RWPE2 (cell line): ENCODE measurements around the gene TBX21.

Experiments used
- ATAC-seq: fragments of 200-7000 bp; cut with Tn5 transposase; 3 replicates; pipeline ENCODE4 v1.9.1; 2021; ENCODE audit warnings: low read depth
- DNase-seq: peaks from one replicate; pipeline ENCODE4 v3.0.0-alpha.2; 2020; ENCODE audit warnings: low spot score
- H3K27ac ChIP-seq: fragments of 450-650 bp; 2 replicates; pipeline ENCODE4 v1.5.1; 2017; ENCODE audit warnings: mild to moderate bottlenecking; ENCODE audit not compliant: poor library complexity, severe bottlenecking
- H3K27me3 ChIP-seq: fragments of 250-450 bp; sonication (Bioruptor Pico); 2 replicates; pipeline ENCODE4 v1.5.1; 2021; ENCODE audit warnings: mild to moderate bottlenecking, moderate library complexity; ENCODE audit not compliant: insufficient read depth, poor library complexity, severe bottlenecking
- H3K36me3 ChIP-seq: fragments of 250-450 bp; sonication (Bioruptor Pico); 2 replicates; pipeline ENCODE4 v1.5.1; 2020; ENCODE audit warnings: low read depth, mild to moderate bottlenecking, moderate library complexity
- H3K4me1 ChIP-seq: fragments of 250-450 bp; sonication (Bioruptor Pico); 2 replicates; pipeline ENCODE4 v1.5.1; 2021; ENCODE audit warnings: mild to moderate bottlenecking, moderate library complexity; ENCODE audit not compliant: insufficient read depth, poor library complexity, severe bottlenecking
- H3K4me3 ChIP-seq: fragments of 250-450 bp; sonication (Bioruptor Pico); 2 replicates; pipeline ENCODE4 v1.5.1; 2021; ENCODE audit warnings: mild to moderate bottlenecking, moderate library complexity; ENCODE audit not compliant: severe bottlenecking
- H3K9me3 ChIP-seq: fragments of 250-450 bp; sonication (Bioruptor Pico); 2 replicates; pipeline ENCODE4 v1.5.1; 2021; ENCODE audit warnings: mild to moderate bottlenecking, moderate library complexity; ENCODE audit not compliant: severe bottlenecking
- CTCF ChIP-seq: fragments of 450-650 bp; IDR thresholded peaks from one replicate; pipeline ENCODE4 v1.5.1; 2017; ENCODE audit warnings: mild to moderate bottlenecking, moderate library complexity; ENCODE audit not compliant: poor library complexity, severe bottlenecking

TBX21 gene

GRCh38 chr17:47692137-47692894 is 40.7 kb upstream of the TBX21 start:
- no peaks in the 10 kb centered on the region for H3K36me3 ChIP-seq
- no peak overlapping the region for H3K4me3 ChIP-seq
- peaks cover 5% of the 10 kb centered on the region for H3K4me1 ChIP-seq
- no peaks in the 10 kb centered on the region for H3K27me3 ChIP-seq
- H3K9me3 ChIP-seq = no peaks in the 10 kb centered on the region
- ATAC-seq (no peak), DNase-seq (no peak)
- no peak for TF ChIP-seq CTCF
- no peak overlapping the region for H3K27ac ChIP-seq

- Histone ChIP-seq H3K4me1 (peaks cover 5% of the 10 kb centered on the region), H3K4me3 (peak overlapping the region; percentile 71), H3K9me3 (no peaks in the 10 kb centered on the region), H3K27me3 (no peaks in the 10 kb centered on the region), H3K36me3 (no peaks in the 10 kb centered on the region), H3K27ac (peak overlapping the region; percentile 50)
- DNase-seq (no peak), ATAC-seq (no peak)
- no peak for TF ChIP-seq CTCF
These were observed 39.9 kb upstream of the TBX21 start for GRCh38 chr17:47692895-47693730.

GRCh38 chr17:47693731-47694580 is 39.1 kb upstream of the TBX21 start, which contains the start of gene TBKBP1:
TSS of gene TBKBP1 (plus strand) at chr17:47694161. CDS start at chr17:47696113, 1,952 bp downstream.
- DNase-seq (no peak), ATAC-seq (peak; percentile 2; the same call in 2 of the 3 replicates)
- H3K36me3 ChIP-seq = peaks cover 2% of the 10 kb centered on the region; the same call in 1 of the 2 replicates
- no peaks in the 10 kb centered on the region for H3K9me3 ChIP-seq
- no peaks in the 10 kb centered on the region for H3K27me3 ChIP-seq
- no peak for TF ChIP-seq CTCF
- peaks cover 5% of the 10 kb centered on the region for H3K4me1 ChIP-seq
- H3K27ac ChIP-seq = peak within 1 kb of the TSS; percentile 50
- H3K4me3 ChIP-seq = peak within 1 kb of the TSS; percentile 71

GRCh38 chr17:47694581-47695428 is 38.2 kb upstream of the TBX21 start:
- peak; percentile 44 for ATAC-seq
- no peak for DNase-seq

More at GRCh38 chr17:47694581-47695428, 38.2 kb upstream of the TBX21 start:
- no peaks in the 10 kb centered on the region for H3K9me3 ChIP-seq
- H3K27me3 ChIP-seq = no peaks in the 10 kb centered on the region
- peak overlapping the region; percentile 50 for H3K27ac ChIP-seq
- H3K36me3 ChIP-seq = peaks cover 6% of the 10 kb centered on the region; the same call in 1 of the 2 replicates
- peak overlapping the region; percentile 71 for H3K4me3 ChIP-seq
- peaks cover 5% of the 10 kb centered on the region for H3K4me1 ChIP-seq
- TF ChIP-seq CTCF = no peak
